Progenitor cell of endocrine pancreas (in vitro differentiated cells): ENCODE measurements around the gene INTS14. TPM values are rescaled to one million over a fixed set of nuclear protein-coding genes. Genes with fewer than 3 reads are reported as not detected.

Experiments used
- DNase-seq: peaks from one replicate; pipeline ENCODE4 v3.0.0; 2021; ENCODE audit warnings: low spot score; ENCODE audit not compliant: unreplicated experiment
- H3K27ac Mint-ChIP-seq: 2 replicates; pipeline ENCODE4 v1.8.0; 2021; ENCODE audit warnings: mild to moderate bottlenecking, moderate library complexity, mixed read lengths
- H3K27me3 Mint-ChIP-seq: 2 replicates; pipeline ENCODE4 v1.8.0; 2021; ENCODE audit warnings: mixed read lengths
- H3K36me3 Mint-ChIP-seq: 2 replicates; pipeline ENCODE4 v1.8.0; 2022; ENCODE audit warnings: mixed read lengths; ENCODE audit not compliant: insufficient read depth
- H3K4me1 Mint-ChIP-seq: 2 replicates; pipeline ENCODE4 v1.8.0; 2021; ENCODE audit warnings: low read depth, mixed read lengths
- H3K4me3 Mint-ChIP-seq: 2 replicates; pipeline ENCODE4 v1.8.0; 2021; ENCODE audit warnings: low read depth, mild to moderate bottlenecking, moderate library complexity, mixed read lengths
- H3K9me3 Mint-ChIP-seq: 2 replicates; pipeline ENCODE4 v1.8.0; 2021; ENCODE audit warnings: low read depth, mixed read lengths
- long read RNA-seq: library from polyadenylated mRNA; unstranded; transcript quantifications from one replicate; pipeline ENCODE4 v2.0.0, GENCODE V29; 2020
- total RNA-seq: library from RNA; stranded (reverse); gene quantifications from 2 replicates; pipeline ENCODE4 v1.2.1, GENCODE V29; 2021
- TF ChIP-seq, protein P1 (sequence below): fragments of 200-600 bp; sonication (generic); IDR thresholded peaks from one replicate; pipeline ENCODE4 v1.5.0; 2021; ENCODE audit warnings: antibody characterized with exemption, mild to moderate bottlenecking; ENCODE audit not compliant: unreplicated experiment

Gene INTS14
- 62.6 and 65.7 TPM in 2 replicates for total RNA-seq
- long read RNA-seq, transcript INTS14-201 (12 exons, 2,393 nt) = major isoform, 193 of 353 reads
- long read RNA-seq, transcript INTS14-203 (12 exons, 1,980 nt) = minor isoform, 14 of 353 reads
- long read RNA-seq, transcript INTS14-217 (12 exons, 2,615 nt) = minor isoform, 33 of 353 reads
- long read RNA-seq, transcript INTS14-202 (11 exons, 1,741 nt) = minor isoform, 11 of 353 reads
- long read RNA-seq, partial matches to known transcripts = 19 of 353 reads
- long read RNA-seq, other reads (novel, unspliced or antisense) = 81 of 353 reads

DNA sequence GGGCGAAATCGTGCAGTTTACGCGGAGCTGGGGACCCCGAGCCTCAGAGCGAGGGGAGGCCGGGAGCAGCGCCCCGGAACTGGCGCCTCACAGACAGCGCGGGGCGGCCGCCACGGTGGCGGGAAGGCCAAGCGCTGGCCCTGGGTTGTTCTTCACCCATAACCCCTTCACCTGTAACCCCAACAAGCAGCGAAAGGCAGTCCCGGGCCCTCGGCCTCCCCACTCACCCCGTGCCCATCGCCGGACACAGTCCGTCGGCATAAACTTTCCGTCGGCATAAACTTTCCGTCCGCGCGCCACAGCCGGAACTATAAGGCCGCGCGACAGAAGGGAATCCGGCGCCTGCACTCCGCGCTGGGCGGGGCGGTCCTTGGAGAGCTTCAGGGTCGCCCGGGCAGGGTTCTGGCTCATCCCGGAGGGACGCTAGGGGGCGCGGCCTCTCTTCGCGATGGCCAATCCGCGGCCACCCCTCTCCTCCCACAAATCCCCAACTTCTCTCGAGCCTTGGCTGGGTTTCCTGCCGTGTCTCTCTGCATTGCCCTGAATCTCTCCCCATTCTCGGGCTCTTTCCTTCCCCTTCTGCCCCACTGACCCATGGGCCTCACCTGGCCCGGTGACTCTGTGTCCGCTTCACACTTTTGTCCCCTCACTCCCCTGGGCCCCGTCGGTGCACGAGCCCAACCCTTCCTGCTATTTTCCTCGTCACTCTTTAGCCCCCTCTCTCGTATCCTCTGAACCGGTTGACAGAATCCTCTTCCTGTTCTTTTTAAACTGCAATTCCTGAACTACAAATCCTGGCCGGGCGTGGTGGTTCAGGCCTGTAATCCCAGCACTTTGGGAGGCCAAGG is at the start of gene INTS14:
Gene INTS14, minus strand, starts transcription at position 261 of the 848 bp plus-strand sequence. CDS start 3,751 bp downstream, outside the sequence.
- TF ChIP-seq, protein P1, sequence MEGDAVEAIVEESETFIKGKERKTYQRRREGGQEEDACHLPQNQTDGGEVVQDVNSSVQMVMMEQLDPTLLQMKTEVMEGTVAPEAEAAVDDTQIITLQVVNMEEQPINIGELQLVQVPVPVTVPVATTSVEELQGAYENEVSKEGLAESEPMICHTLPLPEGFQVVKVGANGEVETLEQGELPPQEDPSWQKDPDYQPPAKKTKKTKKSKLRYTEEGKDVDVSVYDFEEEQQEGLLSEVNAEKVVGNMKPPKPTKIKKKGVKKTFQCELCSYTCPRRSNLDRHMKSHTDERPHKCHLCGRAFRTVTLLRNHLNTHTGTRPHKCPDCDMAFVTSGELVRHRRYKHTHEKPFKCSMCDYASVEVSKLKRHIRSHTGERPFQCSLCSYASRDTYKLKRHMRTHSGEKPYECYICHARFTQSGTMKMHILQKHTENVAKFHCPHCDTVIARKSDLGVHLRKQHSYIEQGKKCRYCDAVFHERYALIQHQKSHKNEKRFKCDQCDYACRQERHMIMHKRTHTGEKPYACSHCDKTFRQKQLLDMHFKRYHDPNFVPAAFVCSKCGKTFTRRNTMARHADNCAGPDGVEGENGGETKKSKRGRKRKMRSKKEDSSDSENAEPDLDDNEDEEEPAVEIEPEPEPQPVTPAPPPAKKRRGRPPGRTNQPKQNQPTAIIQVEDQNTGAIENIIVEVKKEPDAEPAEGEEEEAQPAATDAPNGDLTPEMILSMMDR = peak; percentile 66
- peak; percentile 95 for DNase-seq
- H3K36me3 Mint-ChIP-seq = no peaks in the 10 kb centered on the region

DNA sequence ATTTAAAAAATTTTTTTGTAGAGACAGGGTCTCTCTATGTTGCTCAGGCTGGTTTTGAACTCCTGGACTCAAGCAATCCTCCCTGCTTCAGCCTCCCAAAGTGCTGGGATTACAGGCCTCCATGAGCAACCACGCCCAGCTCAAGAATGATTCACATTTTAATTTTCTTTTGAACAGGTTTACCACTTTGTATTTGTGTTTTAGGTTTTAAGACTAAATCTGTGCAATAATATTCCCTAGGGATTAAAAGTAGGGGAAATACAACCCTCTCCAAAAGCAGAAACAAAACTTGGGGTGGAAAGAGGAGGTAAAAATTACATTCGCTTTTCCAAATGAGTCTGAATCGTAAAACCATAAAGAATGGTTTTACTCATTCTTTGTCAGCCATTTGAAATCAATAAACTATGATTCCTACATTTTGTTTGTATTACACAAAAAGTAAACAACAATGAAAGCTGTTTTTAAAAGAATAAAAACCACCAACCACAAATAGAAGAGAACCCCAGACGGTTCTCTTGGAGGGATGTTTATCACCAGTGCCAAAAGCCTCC is 48.6 kb upstream of the INTS14 start:
- TF ChIP-seq, protein P1 = no peak
- Mint-ChIP-seq H3K27ac (no peak overlapping the region), H3K4me3 (no peak overlapping the region), H3K4me1 (no peaks in the 10 kb centered on the region), H3K27me3 (no peaks in the 10 kb centered on the region), H3K36me3 (no peaks in the 10 kb centered on the region), H3K9me3 (no peaks in the 10 kb centered on the region)
- no peak for DNase-seq

More for the DNA sequence above, at the start of gene INTS14:
- Mint-ChIP-seq H3K27ac (peak within 1 kb of the TSS; percentile 99), H3K27me3 (no peaks in the 10 kb centered on the region), H3K4me3 (peak within 1 kb of the TSS; percentile 93), H3K9me3 (no peaks in the 10 kb centered on the region), H3K4me1 (peaks cover 36% of the 10 kb centered on the region)

DNA sequence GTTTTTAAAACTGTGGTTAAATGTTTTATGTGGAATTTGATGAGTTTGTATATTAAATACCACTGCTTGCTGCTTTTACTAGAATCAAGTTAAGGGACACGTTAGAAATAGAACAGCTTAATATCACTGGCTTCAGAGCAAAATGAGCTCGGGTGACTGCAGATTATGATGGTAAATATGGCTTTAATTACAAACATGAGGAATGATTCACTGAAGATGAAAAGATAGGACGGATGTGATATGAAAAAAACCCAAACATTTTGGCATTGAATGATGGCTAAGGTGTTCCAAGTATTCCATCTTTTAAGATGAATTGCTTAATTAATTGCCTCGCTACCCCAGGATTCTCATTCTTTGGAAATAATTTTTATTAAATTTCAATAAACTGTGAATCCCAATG is 44.5 kb upstream of the INTS14 start:
- H3K4me3 Mint-ChIP-seq = no peak overlapping the region
- H3K27ac Mint-ChIP-seq = no peak overlapping the region
- no peaks in the 10 kb centered on the region for H3K36me3 Mint-ChIP-seq
- DNase-seq = no peak
- no peaks in the 10 kb centered on the region for H3K4me1 Mint-ChIP-seq
- H3K27me3 Mint-ChIP-seq = no peaks in the 10 kb centered on the region
- TF ChIP-seq, protein P1 = no peak
- H3K9me3 Mint-ChIP-seq = no peaks in the 10 kb centered on the region

DNA sequence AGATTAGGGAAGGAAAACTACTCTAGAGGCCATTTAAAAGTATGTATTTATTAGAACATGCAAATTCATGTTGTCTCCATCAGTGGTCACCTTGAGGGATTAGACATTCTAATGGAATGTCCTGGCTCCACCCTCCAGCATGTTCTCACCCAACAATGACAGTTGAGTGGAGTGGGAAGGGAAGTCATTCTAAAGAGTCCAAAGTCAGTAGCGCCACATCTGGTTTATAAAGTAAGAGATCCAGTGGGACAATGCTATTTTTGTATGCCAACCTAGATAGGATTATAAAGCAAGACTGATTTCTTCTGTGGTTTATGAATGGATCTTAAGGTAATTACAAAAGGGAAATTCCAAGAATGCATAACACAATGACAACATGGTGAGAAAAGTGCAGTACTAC is 44.1 kb upstream of the INTS14 start:
- TF ChIP-seq, protein P1 = no peak
- Mint-ChIP-seq H3K4me3 (no peak overlapping the region), H3K27ac (no peak overlapping the region), H3K36me3 (no peaks in the 10 kb centered on the region), H3K27me3 (no peaks in the 10 kb centered on the region), H3K9me3 (no peaks in the 10 kb centered on the region), H3K4me1 (no peaks in the 10 kb centered on the region)
- no peak for DNase-seq

DNA sequence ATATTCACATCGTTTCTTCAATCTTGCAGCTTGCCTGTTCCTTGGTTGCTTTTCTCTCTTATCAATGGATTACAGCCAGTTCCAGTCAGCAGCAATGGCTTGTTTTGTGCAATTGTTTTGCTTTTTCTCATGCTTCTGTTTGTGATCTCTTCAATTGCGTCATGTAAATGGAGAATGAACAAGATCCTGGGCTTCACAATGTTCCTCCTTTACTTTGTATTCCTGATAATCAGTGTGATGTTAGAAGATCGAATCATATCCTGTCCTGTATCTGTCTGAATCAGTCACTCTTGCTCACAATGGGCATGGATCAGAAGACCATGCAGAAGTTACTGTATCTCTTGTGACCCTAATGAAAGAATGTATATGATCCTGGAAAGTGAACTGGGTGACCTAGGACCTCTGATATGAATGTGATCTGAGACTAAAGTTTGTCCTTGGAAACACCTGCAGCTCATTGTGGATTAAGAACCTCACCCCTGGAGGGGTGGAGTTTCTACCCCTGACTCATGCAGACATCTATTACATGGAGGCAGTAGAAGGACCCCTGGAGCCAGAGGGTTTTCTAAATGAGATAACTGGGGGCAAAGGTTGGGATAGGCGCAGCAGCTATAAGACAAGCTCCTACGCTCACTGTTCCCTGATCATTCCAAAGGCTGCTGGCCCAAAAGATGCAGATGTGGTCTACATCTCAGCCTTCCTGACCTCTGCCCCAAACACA is 43.0 kb upstream of the INTS14 start:
- no peaks in the 10 kb centered on the region for H3K9me3 Mint-ChIP-seq
- no peaks in the 10 kb centered on the region for H3K36me3 Mint-ChIP-seq
- TF ChIP-seq, protein P1 = no peak
- no peak overlapping the region for H3K4me3 Mint-ChIP-seq
- H3K27ac Mint-ChIP-seq = no peak overlapping the region
- no peak for DNase-seq
- H3K27me3 Mint-ChIP-seq = no peaks in the 10 kb centered on the region
- no peaks in the 10 kb centered on the region for H3K4me1 Mint-ChIP-seq
